ENCODE results near the gene PARD3B. TPM values are rescaled to one million over a fixed set of nuclear protein-coding genes. Genes with fewer than 3 reads are reported as not detected.
A peak's percentile ranks its signal among the peaks of the same experiment; 100 is the strongest.

Gene PARD3B
- total RNA-seq, 4 donors from 2014 or later, result 21.8 to 85.6 (median 36.1) TPM

DNA sequence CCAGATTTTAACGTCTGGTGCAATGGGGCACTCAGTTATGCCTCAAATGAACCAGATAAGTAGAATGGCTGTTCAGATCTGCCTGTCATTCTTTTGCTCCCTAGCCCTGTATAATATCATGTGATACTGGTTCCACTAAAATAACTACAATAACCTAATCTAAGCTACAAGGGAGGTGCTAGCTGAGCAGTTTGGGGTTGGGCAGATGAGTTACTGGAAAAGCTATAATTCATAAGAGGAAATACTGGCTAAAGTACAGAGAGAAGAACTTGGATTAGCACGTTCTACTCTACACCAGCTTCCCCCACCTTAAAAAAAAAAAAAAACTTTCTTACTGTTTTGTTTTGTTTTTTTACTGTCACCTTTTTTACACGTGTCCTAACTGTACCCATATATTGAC, 953.7 kb downstream of the PARD3B start:
- no peaks in the 10 kb centered on the region for H3K4me1 ChIP-seq
- H3K4me3 ChIP-seq, result no peak overlapping the region
- intact Hi-C loops (cut with DNase I; ENCODE audit: low total_unique reads), result no loop called here
- TF ChIP-seq POLR2A (IDR thresholded peaks at IDR 0.05), result no peak
- TF ChIP-seq, protein P1, sequence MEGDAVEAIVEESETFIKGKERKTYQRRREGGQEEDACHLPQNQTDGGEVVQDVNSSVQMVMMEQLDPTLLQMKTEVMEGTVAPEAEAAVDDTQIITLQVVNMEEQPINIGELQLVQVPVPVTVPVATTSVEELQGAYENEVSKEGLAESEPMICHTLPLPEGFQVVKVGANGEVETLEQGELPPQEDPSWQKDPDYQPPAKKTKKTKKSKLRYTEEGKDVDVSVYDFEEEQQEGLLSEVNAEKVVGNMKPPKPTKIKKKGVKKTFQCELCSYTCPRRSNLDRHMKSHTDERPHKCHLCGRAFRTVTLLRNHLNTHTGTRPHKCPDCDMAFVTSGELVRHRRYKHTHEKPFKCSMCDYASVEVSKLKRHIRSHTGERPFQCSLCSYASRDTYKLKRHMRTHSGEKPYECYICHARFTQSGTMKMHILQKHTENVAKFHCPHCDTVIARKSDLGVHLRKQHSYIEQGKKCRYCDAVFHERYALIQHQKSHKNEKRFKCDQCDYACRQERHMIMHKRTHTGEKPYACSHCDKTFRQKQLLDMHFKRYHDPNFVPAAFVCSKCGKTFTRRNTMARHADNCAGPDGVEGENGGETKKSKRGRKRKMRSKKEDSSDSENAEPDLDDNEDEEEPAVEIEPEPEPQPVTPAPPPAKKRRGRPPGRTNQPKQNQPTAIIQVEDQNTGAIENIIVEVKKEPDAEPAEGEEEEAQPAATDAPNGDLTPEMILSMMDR (IDR thresholded peaks at IDR 0.05), result no peak
- H3K27ac ChIP-seq, result no peak overlapping the region
- H3K9me3 ChIP-seq, result no peaks in the 10 kb centered on the region
- no peaks in the 10 kb centered on the region for H3K27me3 ChIP-seq
- no peaks in the 10 kb centered on the region for H3K36me3 ChIP-seq
- DNase-seq, result no peak

DNA sequence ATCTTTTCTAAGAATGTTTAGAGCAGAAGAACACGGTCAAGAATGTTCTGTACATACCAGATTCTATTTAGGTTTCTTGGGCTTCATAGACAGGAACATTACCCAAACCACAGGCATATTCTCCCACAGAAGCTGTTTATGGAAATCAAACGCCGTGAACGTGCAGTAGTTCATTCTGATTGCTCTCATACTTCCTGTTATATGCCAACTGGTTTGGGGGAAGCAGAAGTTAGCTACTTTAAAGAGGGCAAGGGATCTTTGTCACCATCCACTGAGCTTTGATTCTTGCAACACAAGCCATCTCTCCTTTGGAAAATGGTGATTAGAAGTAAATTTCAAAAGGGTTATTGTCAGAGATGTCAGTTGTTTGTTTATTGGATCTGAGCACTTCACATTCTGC, 954.8 kb downstream of the PARD3B start:
- no peaks in the 10 kb centered on the region for H3K4me1 ChIP-seq
- H3K4me3 ChIP-seq, result no peak overlapping the region
- intact Hi-C loops (cut with DNase I; ENCODE audit: low total_unique reads), result no loop called here
- no peak for DNase-seq
- no peaks in the 10 kb centered on the region for H3K27me3 ChIP-seq
- H3K27ac ChIP-seq, result no peak overlapping the region
- H3K9me3 ChIP-seq, result no peaks in the 10 kb centered on the region
- TF ChIP-seq POLR2A (IDR thresholded peaks at IDR 0.05), result no peak
- TF ChIP-seq, protein P1 (IDR thresholded peaks at IDR 0.05), result no peak
- no peaks in the 10 kb centered on the region for H3K36me3 ChIP-seq

DNA sequence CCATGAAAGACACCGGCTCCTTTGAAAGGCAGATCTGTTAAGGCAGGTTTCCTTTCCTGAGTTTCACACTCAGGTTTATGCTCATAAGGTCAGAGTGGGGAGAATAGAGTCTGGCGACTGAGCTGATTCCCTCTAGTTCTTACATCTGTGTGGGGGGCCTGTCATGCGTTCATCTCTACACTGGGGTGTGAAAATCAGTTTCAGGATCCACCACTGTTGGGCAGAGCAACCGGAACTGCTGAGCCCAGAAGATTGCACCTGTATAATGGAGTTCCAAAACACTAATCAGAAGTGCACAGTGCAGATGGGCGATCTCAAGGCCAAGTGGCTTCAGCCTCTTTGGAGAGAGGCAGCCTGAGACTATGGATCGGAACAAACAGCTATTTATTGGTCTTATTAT, 955.7 kb downstream of the PARD3B start:
- H3K4me3 ChIP-seq, result no peak overlapping the region
- H3K4me1 ChIP-seq, result no peaks in the 10 kb centered on the region
- TF ChIP-seq POLR2A (IDR thresholded peaks at IDR 0.05), result no peak
- TF ChIP-seq, protein P1 (IDR thresholded peaks at IDR 0.05), result no peak
- intact Hi-C loops (cut with DNase I; ENCODE audit: low total_unique reads), result no loop called here
- DNase-seq, result no peak
- H3K27me3 ChIP-seq, result no peaks in the 10 kb centered on the region
- no peak overlapping the region for H3K27ac ChIP-seq
- no peaks in the 10 kb centered on the region for H3K36me3 ChIP-seq
- no peaks in the 10 kb centered on the region for H3K9me3 ChIP-seq

DNA sequence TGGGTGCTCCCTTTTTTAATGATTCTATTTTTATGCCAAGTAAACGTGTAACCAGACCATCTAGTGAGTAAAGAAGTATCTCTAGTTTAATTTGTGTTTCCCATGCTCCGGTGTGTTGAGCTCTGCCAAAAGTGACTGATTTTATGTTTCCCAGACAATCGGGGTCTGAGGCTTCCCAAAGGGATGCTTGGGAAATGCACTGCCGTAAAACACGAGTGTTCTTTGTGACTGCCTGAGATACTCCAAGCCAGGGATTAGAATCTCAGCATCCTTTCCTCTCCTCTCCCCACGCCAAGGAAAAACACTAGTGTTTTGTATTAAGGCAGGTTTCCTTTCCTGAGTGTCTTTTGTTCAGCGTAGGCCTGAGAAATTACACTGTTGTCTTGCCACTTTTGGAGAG, 956.6 kb downstream of the PARD3B start:
- DNase-seq, result no peak
- no peak for TF ChIP-seq POLR2A (IDR thresholded peaks at IDR 0.05)
- TF ChIP-seq, protein P1 (IDR thresholded peaks at IDR 0.05), result no peak
- Histone ChIP-seq H3K27me3 (no peaks in the 10 kb centered on the region), H3K9me3 (no peaks in the 10 kb centered on the region), H3K27ac (peak overlapping the region; percentile 12 to 32), H3K36me3 (no peaks in the 10 kb centered on the region), H3K4me1 (no peaks in the 10 kb centered on the region), H3K4me3 (no peak overlapping the region)
- intact Hi-C loops (cut with DNase I; ENCODE audit: low total_unique reads), result no loop called here

DNA sequence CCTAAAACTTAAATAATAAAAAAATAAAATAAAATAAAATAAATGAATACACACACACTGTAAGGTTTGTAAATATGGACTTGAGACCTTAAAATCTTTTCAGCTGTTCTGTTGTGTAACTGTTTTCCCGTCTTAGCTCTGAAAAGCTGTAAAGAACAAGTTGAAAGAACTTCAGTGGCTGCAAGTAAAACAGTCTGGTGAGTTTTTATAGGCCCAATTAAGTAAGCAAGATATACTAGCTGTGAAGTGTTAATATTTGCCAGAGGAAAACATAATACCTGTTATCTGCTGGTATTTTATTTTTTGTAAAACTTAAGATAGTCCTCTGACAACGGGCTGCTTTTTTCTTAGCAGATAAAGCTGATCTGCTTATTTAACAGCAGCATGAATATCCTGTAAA, 960.1 kb downstream of the PARD3B start:
- intact Hi-C loops (cut with DNase I; ENCODE audit: low total_unique reads), result no loop called here
- Histone ChIP-seq H3K4me1 (no peaks in the 10 kb centered on the region), H3K9me3 (no peaks in the 10 kb centered on the region), H3K27ac (no peak overlapping the region), H3K4me3 (no peak overlapping the region), H3K36me3 (no peaks in the 10 kb centered on the region), H3K27me3 (no peaks in the 10 kb centered on the region)
- TF ChIP-seq, protein P1 (IDR thresholded peaks at IDR 0.05), result no peak
- no peak for TF ChIP-seq POLR2A (IDR thresholded peaks at IDR 0.05)
- no peak for DNase-seq
